HepG2 (cell line): ENCODE measurements around the gene DPH1. TPM values are rescaled to one million over a fixed set of nuclear protein-coding genes. Genes with fewer than 3 reads are reported as not detected.
A peak's percentile ranks its signal among the peaks of the same experiment; 100 is the strongest.

Experiments used
- ATAC-seq: fragments of 200-7000 bp; cut with Tn5 transposase; 3 replicates; pipeline ENCODE4 v1.9.1; 2020; ENCODE audit warnings: mild to moderate bottlenecking, moderate library complexity
- BruUV-seq: library from RNA; stranded (reverse); fragments of 400-500 nt; replicated peaks from 2 replicates; lab custom pipeline; 2021; lab: Mats Ljungman, UMichigan
- CTCF ChIA-PET: fragments of 300-600 bp; formaldehyde crosslinking; extraction: SDS; loops from one replicate; lab custom pipeline; 2021; ENCODE audit warnings: low total read pairs, inconsistent platforms, low intra/inter-chr PET ratio; lab: Yijun Ruan, JAX
- POLR2A ChIA-PET: fragments of 350-600 bp; sonication (Branson Sonifier 250); formaldehyde crosslinking; loops from one replicate; lab custom pipeline; 2020; ENCODE audit warnings: antibody characterized with exemption, inconsistent platforms; lab: Yijun Ruan, JAX
- DNase-seq: peaks from one replicate; pipeline ENCODE4 v3.0.0-alpha.2; 2015; ENCODE audit warnings: low spot score
- FAIRE-seq: peaks from 3 replicates; lab custom pipeline; 2011; peaks lifted over from hg19 to GRCh38; lab: Jason Lieb, UNC
- H2AFZ ChIP-seq: one replicate; pipeline ENCODE4 v1.6.1; 2011; ENCODE audit warnings: low read length, inconsistent platforms
- H3K27ac ChIP-seq: fragments of 300-600 bp; 3 replicates; pipeline ENCODE4 v1.8.0; 2011; ENCODE audit warnings: mixed run types, mild to moderate bottlenecking, mixed read lengths, low read length, inconsistent platforms; ENCODE audit not compliant: insufficient read depth; ENCODE audit errors: extremely low read length
- H3K27me3 ChIP-seq, 2 experiments: fragments of 200-600 bp in 1 of 2; 2 replicates in 1 of 2; 3 replicates in 1 of 2; pipeline versions ENCODE4 v1.6.0 to v1.8.0; 2011; ENCODE audit warnings: low read length in 2 of 2, mild to moderate bottlenecking in 2 of 2, moderate library complexity in 2 of 2, inconsistent platforms in 1 of 2; ENCODE audit not compliant: insufficient read depth in 2 of 2, control insufficient read depth in 1 of 2
- H3K36me3 ChIP-seq, 2 experiments: fragments of 200-600 bp in 1 of 2; replicated peaks in 1 of 2; 2 replicates in 1 of 2; 3 replicates in 1 of 2; pipeline versions ENCODE4 v1.5.1 to v1.8.0; 2011; ENCODE audit warnings: low read length in 2 of 2, inconsistent platforms in 1 of 2; ENCODE audit not compliant: insufficient read depth in 2 of 2, control insufficient read depth in 1 of 2
- H3K4me1 ChIP-seq: 2 replicates; pipeline ENCODE4 v1.5.1; 2012; ENCODE audit warnings: low read length, inconsistent platforms; ENCODE audit not compliant: insufficient read depth
- H3K4me2 ChIP-seq: 2 replicates; pipeline ENCODE4 v1.6.0; 2011; ENCODE audit warnings: low read depth, low read length, inconsistent platforms
- H3K4me3 ChIP-seq, 3 experiments: fragments of 200-600 bp in 1 of 3; sonication (generic), shearing (Covaris generic) in 1 of 3; replicated peaks in 1 of 3; 2 replicates each; pipeline ENCODE4 v1.5.1; 2011 to 2016; ENCODE audit warnings: low read length in 3 of 3, inconsistent platforms in 2 of 3, low read depth in 2 of 3, mild to moderate bottlenecking in 2 of 3, control low read depth in 1 of 3, mixed read lengths in 1 of 3; ENCODE audit not compliant: insufficient read depth in 1 of 3
- H3K79me2 ChIP-seq: one replicate; pipeline ENCODE4 v1.6.1; 2011; ENCODE audit warnings: low read length, inconsistent platforms; ENCODE audit not compliant: insufficient read depth
- H3K9ac ChIP-seq: 2 replicates; pipeline ENCODE4 v1.6.0; 2011; ENCODE audit warnings: mild to moderate bottlenecking, low read depth, low read length, inconsistent platforms; ENCODE audit not compliant: insufficient read depth
- H3K9me3 ChIP-seq: 2 replicates; pipeline ENCODE4 v1.5.1; 2012; ENCODE audit warnings: mild to moderate bottlenecking, low read length
- H4K20me1 ChIP-seq: 2 replicates; pipeline ENCODE4 v1.6.0; 2011; ENCODE audit warnings: inconsistent platforms, mild to moderate bottlenecking, low read length, moderate library complexity; ENCODE audit not compliant: insufficient read depth
- AGO2 ChIP-seq: fragments of 200-400 bp; formaldehyde crosslinking; optimal IDR thresholded peaks from 2 replicates; pipeline ENCODE3; 2017; ENCODE audit warnings: mild to moderate bottlenecking, low read depth, low read length, moderate library complexity
- ARNTL ChIP-seq: sonication (generic); formaldehyde crosslinking; IDR thresholded peaks from 2 replicates; pipeline ENCODE4 v1.4.0; 2020; ENCODE audit warnings: mild to moderate bottlenecking, missing genetic modification reagents
- CSRNP2 ChIP-seq: sonication (generic); formaldehyde crosslinking; conservative IDR thresholded peaks from 2 replicates; pipeline ENCODE4 v1.8.0; 2022; ENCODE audit warnings: low read depth, missing genetic modification reagents
- MAZ ChIP-seq, 2 experiments: sonication (generic) in 1 of 2; formaldehyde crosslinking in 1 of 2; IDR thresholded peaks; 2 replicates each; pipeline versions ENCODE4 v1.5.0 to v1.6.1; 2012 to 2020; ENCODE audit warnings: low read depth in 2 of 2, mild to moderate bottlenecking in 2 of 2, borderline replicate concordance in 1 of 2, improper control_type of control experiment in 1 of 2, low read length in 1 of 2, missing genetic modification reagents in 1 of 2, moderate library complexity in 1 of 2
- MTF1 ChIP-seq: sonication (generic); formaldehyde crosslinking; IDR thresholded peaks from 2 replicates; pipeline ENCODE4 v1.5.0; 2020; ENCODE audit warnings: missing genetic modification reagents
- RXRB ChIP-seq: IDR thresholded peaks from 2 replicates; pipeline ENCODE4 v1.6.1; 2016; ENCODE audit warnings: borderline replicate concordance, missing genetic modification reagents, missing compliant biosample characterization
- ZNF138 ChIP-seq: sonication (generic); formaldehyde crosslinking; IDR thresholded peaks from 2 replicates; pipeline ENCODE4 v1.5.0; 2020; ENCODE audit warnings: mild to moderate bottlenecking, low read depth, missing genetic modification reagents
- WGBS: methylation state at CpG from one replicate; pipeline ENCODE4 v1.1.6; 2017; ENCODE audit warnings: low lambda C conversion rate; 5-methylcytosine and 5-hydroxymethylcytosine counted together
- in situ Hi-C: cut with HindIII; loops from 2 replicates; pipeline ENCODE4 v1.10.0; 2017; ENCODE audit warnings: low pct_unique_long_range_greater_than_20kb; ENCODE audit not compliant: extremely low pct_ligation_motif_present
- intact Hi-C: fragments of 100-400 bp; cut with micrococcal nuclease; formaldehyde crosslinking; loops from one replicate; pipeline ENCODE4 v1.10.0; 2022; ENCODE audit not compliant: unreplicated experiment
- polyA plus RNA-seq, 8 experiments: library from polyadenylated mRNA; depleted of rRNA in 3 of 8; stranded (reverse) in 7 of 8; unstranded in 1 of 8; fragments of >200 nt; fragmentation: Illumina TruSeq in 4 of 8; extraction: Trizol in 4 of 8; gene quantifications; 2 replicates each; pipeline versions ENCODE4 v1.2.1 to v1.2.3, GENCODE V29; 2011 to 2016; ENCODE audit warnings: low read depth in 4 of 8, missing spikeins in 1 of 8, mixed read lengths in 1 of 8; ENCODE audit not compliant: insufficient read depth in 1 of 8
- total RNA-seq, 5 experiments: library from RNA; depleted of rRNA; stranded (reverse); fragments of >200 nt; fragmentation: Illumina TruSeq; extraction: Trizol; gene quantifications; 2 replicates each; pipeline ENCODE4 v1.2.3, GENCODE V29; 2016; ENCODE audit warnings: low read depth in 1 of 5

DPH1 gene
- total and polyA plus RNA-seq, 2 of the 13 experiments (the other 11 are each of a cell fraction or from before 2014, with no cell fraction given) = 25.3 to 42.8 TPM

GRCh38 chr17:2060385-2060658 is 30.4 kb downstream of the DPH1 start:
- peaks cover 6 to 18% of the 10 kb centered on the region in 2 experiments; a peak in 4 of 5 replicates for H3K36me3 ChIP-seq
- intact Hi-C loops = no loop called here
- FAIRE-seq = no peak

DNA sequence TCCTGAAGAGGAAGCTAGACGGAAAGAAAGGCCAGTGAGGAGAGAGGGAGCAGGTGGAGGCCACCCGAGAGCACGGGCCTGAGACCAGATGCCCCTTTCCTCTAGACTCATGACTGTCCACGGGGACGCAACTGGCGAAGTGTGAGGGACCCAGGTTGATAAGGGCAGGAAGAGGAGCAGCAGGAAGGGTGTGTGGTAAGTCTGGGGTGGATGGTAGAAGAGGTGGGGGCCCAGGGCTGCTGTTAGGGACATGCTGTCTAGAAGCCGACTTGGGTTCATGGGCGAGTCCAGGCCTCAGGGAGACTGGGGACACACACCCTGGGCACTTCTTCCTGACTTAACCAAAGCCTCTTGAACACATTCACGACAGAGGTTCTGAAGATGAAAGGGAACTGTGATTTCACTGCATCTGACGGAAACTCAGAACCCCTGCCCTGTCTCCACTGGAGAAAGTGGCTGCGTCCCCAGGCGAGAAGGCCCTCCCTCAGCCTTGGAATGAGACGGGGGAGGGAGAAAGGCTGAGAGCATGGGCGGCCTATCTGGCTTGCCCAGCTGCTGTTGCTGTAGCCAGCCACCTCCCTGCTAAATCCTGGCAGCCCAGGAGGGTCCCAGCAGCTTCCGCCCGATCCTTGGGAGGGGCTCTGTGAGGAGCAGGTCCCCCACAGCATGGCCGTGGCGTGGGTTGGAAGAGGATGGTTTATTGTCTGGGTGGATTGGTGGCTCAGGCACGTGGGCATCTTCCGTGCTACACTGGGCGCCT is 30.9 kb downstream of the DPH1 start:
- no peak for ATAC-seq

More at GRCh38 chr17:2060385-2060658, 30.4 kb downstream of the DPH1 start:
- no peak overlapping the region for H3K9ac ChIP-seq
- TF ChIP-seq ZNF138 (CRISPR knock-in tag) (no peak), MAZ (IDR thresholded peaks at IDR 0.05; ENCODE audit: borderline replicate concordance, low read depth, low read length) (no peak), MAZ (CRISPR knock-in tag; IDR thresholded peaks at IDR 0.05; ENCODE audit: low read depth) (no peak)
- TF ChIP-seq, all 625 proteins: peak for 0
- Histone ChIP-seq H3K4me3 (no peak overlapping the region), H3K4me1 (peaks cover 3% of the 10 kb centered on the region), H3K27ac (no peak overlapping the region), H4K20me1 (0 out of 2 replicates have a peak, but pooled peaks cover 2% of the 10 kb centered on the region), H3K4me2 (no peak overlapping the region), H2AFZ (no peak overlapping the region), H3K9me3 (no peaks in the 10 kb centered on the region), H3K79me2 (no peaks in the 10 kb centered on the region), H3K27me3 (no peaks in the 10 kb centered on the region; a peak in 1 of 5 replicates)
- no TSS peak for BruUV-seq
- POLR2A ChIA-PET = no interaction called here
- ATAC-seq = no peak
- 95% methylated on average over 6 of the region's 6 CpGs for WGBS
- in situ Hi-C loops = no loop called here
- no peak for DNase-seq
- CTCF ChIA-PET = no interaction called here

More for the DNA sequence above, 30.9 kb downstream of the DPH1 start:
- H3K36me3 ChIP-seq = peaks cover 6 to 22% of the 10 kb centered on the region in 2 experiments; a peak in 4 of 5 replicates
- H3K79me2 ChIP-seq = no peaks in the 10 kb centered on the region
- no peak for DNase-seq
- TF ChIP-seq AGO2 (peak; percentile 39), RXRB (CRISPR knock-in tag) (no peak), ARNTL (CRISPR knock-in tag) (no peak), MTF1 (CRISPR knock-in tag) (no peak), CSRNP2 (CRISPR knock-in tag) (no peak)
- WGBS = 95% methylated on average over 18 of the region's 21 CpGs
- H3K27me3 ChIP-seq = no peaks in the 10 kb centered on the region
- FAIRE-seq = no peak
- H3K4me3 ChIP-seq = no peak overlapping the region
- H4K20me1 ChIP-seq = 0 out of 2 replicates have a peak, but pooled peaks cover 2% of the 10 kb centered on the region
- H3K9ac ChIP-seq = no peak overlapping the region
- H3K27ac ChIP-seq = no peak overlapping the region
- in situ Hi-C loops = no loop called here
- POLR2A ChIA-PET = no interaction called here
- CTCF ChIA-PET = no interaction called here
- no peak overlapping the region for H2AFZ ChIP-seq
- no peak overlapping the region for H3K4me2 ChIP-seq
- no TSS peak for BruUV-seq
- intact Hi-C loops = no loop called here
- H3K4me1 ChIP-seq = peaks cover 9% of the 10 kb centered on the region
- H3K9me3 ChIP-seq = no peaks in the 10 kb centered on the region
